GM21381 (cell line): ENCODE data around the gene MEF2D.

Source experiments
- ATAC-seq: cut with Tn5 transposase; IDR thresholded peaks from one replicate; pipeline ENCODE4 v1.9.1; 2021; ENCODE audit warnings: mild to moderate bottlenecking, moderate library complexity; ENCODE audit not compliant: unreplicated experiment

The MEF2D gene

GRCh38 chr1:156489166-156489934, 11.2 kb downstream of the MEF2D start:
- peak; percentile 15 for ATAC-seq

DNA sequence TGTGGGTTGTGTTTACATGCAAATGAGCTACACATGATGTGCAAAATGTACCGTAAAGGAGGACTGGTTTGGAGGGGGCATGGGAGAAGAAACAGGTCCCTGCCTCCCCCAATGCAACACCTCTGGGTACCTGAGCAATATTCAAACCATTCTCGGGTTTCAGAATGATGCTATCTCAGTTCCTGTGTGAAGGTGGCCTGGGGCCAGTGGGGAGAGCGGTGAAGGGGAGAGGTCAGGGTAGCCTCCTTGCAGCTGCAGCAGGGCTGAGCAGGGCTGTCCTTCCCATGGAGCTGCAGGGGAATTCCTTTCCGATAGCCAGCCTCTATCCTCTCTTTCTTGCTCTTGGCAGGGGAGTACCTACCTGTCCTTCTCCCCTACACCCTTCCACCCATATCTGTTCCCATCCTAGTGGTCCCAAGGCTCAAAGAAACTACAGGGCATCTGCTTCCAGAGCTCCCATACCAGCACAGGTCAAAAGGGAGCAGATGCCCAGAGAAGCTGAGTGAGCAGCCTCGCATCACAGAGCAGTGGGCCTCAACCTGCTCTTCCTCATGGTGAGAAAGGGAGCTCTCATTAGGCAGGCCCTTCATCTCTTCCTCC, 11.9 kb downstream of the MEF2D start:
- ATAC-seq = peak; percentile 56

DNA sequence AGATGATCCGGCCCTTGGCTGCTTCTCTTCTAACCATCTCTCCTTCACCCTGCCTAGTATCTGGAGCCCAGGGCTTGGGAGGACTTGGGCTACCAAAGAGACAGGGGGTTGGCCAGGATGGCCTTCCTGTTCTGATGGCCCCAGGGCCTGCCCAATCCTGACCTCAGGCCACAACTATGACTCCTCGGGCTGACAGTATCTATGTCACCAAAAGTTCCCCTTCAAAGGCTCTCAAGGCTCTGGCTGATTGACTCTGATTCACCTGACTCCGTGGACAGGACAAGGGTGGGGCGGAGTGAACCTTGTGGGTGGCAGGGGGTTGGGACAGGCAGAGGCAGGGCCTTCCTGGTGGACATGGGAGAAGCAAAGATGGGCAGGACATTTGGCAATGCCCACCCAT, 12.7 kb downstream of the MEF2D start:
- peak; percentile 24 for ATAC-seq

GRCh38 chr1:156486421-156487344, 13.9 kb downstream of the MEF2D start:
- no peak for ATAC-seq

- ATAC-seq = no peak
Observed at GRCh38 chr1:156485984-156486383, 14.6 kb downstream of the MEF2D start.

GRCh38 chr1:156484480-156485058, 16.0 kb downstream of the MEF2D start:
- ATAC-seq = no peak

GRCh38 chr1:156483397-156483796, 17.2 kb downstream of the MEF2D start:
- no peak for ATAC-seq

GRCh38 chr1:156482276-156482675, 18.3 kb downstream of the MEF2D start:
- no peak for ATAC-seq

DNA sequence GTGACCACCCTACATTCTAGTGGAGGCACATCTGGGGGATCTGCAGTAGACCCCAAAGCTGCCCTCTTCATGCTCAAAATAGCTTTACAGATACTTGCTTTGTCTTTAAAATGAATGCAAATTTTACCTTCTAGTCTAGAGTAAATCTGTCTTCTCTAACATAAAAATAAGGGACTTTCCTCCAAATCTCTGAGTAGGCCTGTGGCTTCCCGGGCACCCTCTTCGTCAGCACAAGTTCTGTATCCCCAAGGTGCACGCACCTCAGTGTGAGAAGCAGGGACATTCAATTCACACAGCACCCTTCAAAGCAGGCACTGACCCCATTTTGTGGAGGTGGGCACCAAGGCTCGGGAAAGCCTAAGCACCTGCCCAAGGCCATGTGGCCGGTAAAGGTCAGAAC, 19.0 kb downstream of the MEF2D start:
- ATAC-seq = no peak

DNA sequence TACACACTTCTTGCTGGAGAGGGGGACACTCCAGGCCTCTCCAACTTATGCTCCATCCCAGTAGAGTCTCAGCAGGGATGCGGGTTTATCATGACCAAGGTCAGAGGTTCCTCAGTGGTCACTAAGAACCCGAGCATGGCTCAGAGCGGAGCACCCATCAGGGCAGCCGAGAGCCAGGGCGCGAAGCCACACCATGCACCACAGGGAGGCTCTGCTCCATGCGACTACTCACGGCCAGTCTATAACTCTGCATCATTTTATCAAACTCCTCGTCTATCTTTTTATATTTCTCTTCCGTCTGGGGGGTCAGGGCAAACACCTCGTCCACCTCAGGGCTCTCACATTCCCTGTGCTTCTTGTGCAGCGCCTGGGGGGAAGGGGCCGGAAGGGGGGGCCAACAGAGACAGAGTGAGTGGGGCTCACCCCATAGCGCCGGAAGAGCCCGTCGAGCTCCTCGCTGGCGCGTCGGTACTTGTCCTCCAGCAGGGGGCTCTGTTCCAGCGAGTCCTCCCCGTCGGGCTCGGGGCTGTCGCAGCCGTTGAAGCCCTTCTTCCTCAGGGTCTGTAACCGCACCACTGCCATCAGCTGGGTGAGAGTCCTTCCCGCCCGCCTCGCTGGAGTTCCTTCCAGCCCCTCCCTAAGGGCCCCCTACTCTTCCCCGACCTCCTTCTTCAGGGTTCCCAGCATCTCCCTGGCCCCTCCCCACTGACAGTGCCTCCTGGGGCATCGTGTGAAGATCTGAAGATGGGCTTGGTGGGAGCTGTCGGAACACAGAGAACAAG, 20.0 kb downstream of the MEF2D start:
- no peak for ATAC-seq

GRCh38 chr1:156480016-156480370, 20.6 kb downstream of the MEF2D start:
- ATAC-seq = no peak

DNA sequence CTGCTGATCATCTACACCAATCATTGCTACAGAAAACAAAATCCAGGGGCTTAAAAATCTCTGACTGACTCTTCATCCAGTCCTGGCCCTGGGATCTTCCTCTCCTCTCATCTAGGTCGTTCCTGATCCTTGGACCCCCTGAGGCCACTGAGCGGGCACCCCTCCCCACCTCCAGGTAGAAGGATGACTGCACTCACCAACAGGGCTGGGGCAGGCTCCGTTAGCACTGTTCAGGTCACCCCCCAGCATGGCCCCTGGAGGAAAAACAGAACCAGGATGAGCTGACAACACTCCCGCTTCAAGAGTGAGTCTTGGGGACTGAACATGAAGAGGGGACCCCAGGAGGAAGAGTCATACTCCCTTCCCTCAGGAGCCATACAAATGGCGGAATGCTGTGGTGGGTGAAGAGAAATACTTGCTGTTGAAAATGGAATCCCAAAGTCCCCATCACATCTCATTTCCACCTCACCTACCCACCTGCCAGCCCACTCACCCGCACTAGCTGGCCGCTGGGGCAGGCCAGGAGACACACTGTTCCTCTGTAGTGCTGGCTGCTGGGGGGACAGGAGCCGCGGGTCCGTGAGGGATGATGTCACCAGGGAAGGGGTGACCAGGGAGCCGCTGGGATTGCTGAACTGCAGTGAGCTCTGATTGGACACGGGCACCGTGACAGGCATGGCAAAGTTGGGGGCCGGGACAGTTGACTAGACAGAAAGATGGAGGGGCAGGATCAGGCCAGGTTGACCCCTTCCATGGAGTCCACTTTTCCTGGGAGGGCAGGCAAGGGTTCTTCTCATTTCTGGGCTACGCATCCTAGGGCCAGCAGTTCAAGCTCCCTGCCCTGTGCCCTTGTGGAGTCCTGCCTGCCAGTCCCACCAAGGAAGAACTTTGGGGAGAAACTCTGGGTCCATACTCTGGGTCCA, 21.2 kb downstream of the MEF2D start:
- ATAC-seq = no peak

- no peak for ATAC-seq
Observed at GRCh38 chr1:156478250-156478627, 22.3 kb downstream of the MEF2D start.

- ATAC-seq = no peak
Observed at GRCh38 chr1:156477526-156478249, 22.9 kb downstream of the MEF2D start.

DNA sequence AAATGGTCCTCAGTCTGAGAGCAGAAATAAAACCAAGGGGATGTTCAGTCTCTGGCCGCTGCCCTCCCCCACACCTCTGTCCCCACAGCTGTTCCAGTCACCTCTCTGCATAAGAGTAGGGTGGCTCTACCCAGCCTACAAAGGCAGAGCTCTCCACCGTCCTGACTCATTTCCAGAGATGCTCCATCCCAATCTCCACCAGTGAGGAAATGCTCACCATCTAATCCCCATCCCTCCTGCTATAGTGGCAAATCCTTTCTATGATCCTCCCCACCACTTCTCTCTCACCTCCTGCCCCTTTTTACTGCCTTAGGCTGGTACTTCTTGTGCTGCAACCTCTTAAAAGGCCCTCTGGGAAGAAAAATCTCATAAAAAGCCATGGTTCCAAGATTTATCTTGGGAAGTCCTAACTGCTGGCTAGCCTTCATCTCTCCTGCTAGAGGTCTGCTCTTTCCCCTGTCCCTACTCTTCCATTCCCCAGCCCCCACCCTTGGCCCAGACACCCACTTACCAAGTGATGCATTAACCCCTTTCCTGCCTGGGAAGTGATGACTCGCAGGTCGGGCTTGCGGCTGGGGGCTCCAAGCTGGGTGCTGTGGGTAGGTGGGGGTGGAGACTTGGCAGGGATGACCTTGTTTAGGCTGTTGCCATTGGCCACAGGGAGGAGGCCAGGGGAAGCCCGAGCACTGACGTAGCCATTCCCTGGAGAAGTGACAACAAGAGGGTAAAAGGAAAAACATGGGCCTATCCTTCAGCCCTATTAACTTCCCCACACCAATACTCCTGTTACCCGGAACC, 23.9 kb downstream of the MEF2D start:
- ATAC-seq = no peak

DNA sequence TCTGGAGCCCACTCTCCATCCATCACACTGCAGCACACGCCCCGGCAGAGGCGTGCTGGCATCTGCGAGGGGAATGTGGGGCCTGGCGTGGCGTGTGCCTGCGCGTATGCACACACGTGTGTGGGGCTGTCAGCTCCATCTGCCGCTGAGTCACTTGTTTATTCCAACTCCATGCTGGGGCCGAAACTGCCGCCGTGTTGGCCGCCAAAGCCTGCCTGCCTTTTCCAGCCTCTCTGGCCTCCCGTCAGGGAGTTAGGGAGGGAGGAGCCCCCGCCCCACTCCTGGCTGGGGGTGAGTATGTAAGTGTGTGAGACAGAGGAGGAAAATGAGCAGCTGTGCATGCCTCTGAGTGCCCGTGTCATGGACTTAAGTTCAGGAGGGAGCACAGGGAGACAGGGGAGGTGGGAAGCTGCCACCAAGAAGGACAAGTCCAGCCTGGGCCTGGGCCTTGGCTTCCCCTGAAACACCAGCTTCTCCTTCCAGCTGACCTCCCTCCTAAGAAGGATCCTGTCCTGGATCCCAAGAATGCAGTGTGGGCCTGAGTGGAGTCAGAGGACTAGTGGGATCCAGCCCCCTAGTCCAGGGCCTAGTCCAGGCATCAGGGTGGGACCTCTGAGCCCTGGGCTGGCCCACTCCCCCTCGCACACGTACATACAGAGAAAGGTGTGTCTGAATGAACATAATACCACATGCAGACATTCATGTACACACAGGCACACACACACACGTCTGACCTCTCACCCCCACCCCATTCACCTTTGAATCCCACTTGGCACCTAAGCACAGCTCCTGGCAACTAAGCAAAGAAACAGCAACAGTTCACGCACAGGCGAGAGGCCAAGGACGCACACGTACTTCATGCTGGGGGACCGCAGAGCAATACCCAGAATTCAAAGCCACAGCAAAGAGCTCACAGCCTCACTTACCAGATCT, 24.7 kb downstream of the MEF2D start:
- ATAC-seq = no peak

DNA sequence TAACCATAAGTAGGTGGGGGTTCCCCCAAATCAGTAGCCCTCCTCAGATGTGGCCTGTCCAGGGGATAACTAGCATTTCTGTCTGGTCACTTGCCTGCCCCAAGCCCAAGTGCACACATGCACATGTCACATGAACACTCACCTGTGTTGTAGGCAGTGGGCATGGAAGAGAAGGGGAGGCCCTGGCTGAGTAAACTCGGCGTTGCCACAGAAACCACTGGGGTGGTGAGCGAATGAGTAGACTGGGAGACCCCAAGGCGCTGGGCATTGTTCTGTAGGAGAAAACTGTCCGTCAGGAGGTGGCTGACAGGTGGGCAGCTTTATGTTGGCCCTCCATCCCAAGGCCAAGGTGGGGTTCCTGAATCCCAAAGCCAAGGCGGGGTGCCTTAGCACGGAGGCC, 25.6 kb downstream of the MEF2D start:
- ATAC-seq = no peak
